H9 (cell line): ENCODE data around the gene SYTL5. TPM values are rescaled to one million over a fixed set of nuclear protein-coding genes. Genes with fewer than 3 reads are reported as not detected.

ENCODE experiments used
- DNase-seq: peaks from one replicate; pipeline ENCODE4 v3.0.0-alpha.2; 2017
- H2AFZ ChIP-seq: one replicate; pipeline ENCODE4 v1.6.1; 2013; ENCODE audit warnings: mild to moderate bottlenecking, low read length, control low read depth, moderate library complexity
- H2AK5ac ChIP-seq: 2 replicates; pipeline ENCODE4 v1.6.1; 2013; ENCODE audit warnings: low read length, control low read depth, mixed read lengths; ENCODE audit not compliant: insufficient read length
- H2BK120ac ChIP-seq: one replicate; pipeline ENCODE4 v1.6.1; 2013; ENCODE audit warnings: low read depth, mild to moderate bottlenecking, low read length, control low read depth, inconsistent platforms; ENCODE audit not compliant: poor library complexity, severe bottlenecking
- H2BK12ac ChIP-seq: 2 replicates; pipeline ENCODE4 v1.6.1; 2013; ENCODE audit warnings: low read length, control low read depth, mixed read lengths, low read depth; ENCODE audit not compliant: insufficient read length
- H2BK15ac ChIP-seq: 2 replicates; pipeline ENCODE4 v1.6.1; 2013; ENCODE audit warnings: low read depth, low read length, control low read depth
- H2BK20ac ChIP-seq: one replicate; pipeline ENCODE4 v1.6.1; 2013; ENCODE audit warnings: low read depth, mild to moderate bottlenecking, low read length, control low read depth, inconsistent platforms; ENCODE audit not compliant: poor library complexity, severe bottlenecking
- H2BK5ac ChIP-seq: 2 replicates; pipeline ENCODE4 v1.6.1; 2013; ENCODE audit warnings: low read length, control low read depth, mixed read lengths; ENCODE audit not compliant: insufficient read length
- H3K14ac ChIP-seq: 2 replicates; pipeline ENCODE4 v1.6.1; 2013; ENCODE audit warnings: low read length, control low read depth; ENCODE audit not compliant: insufficient read depth
- H3K18ac ChIP-seq: 2 replicates; pipeline ENCODE4 v1.6.1; 2013; ENCODE audit warnings: low read depth, mild to moderate bottlenecking, mixed read lengths, low read length, control low read depth; ENCODE audit not compliant: insufficient read length
- H3K23ac ChIP-seq: 2 replicates; pipeline ENCODE4 v1.6.1; 2013; ENCODE audit warnings: low read length, control low read depth, mixed read lengths, low read depth; ENCODE audit not compliant: insufficient read length
- H3K23me2 ChIP-seq: 2 replicates; pipeline ENCODE4 v1.6.1; 2013; ENCODE audit warnings: low read depth, mild to moderate bottlenecking, mixed read lengths, low read length, control low read depth; ENCODE audit not compliant: insufficient read length, poor library complexity, severe bottlenecking
- H3K27ac ChIP-seq: 2 replicates; pipeline ENCODE4 v1.5.1; 2013; ENCODE audit warnings: low read length, control low read depth, mixed read lengths, low read depth; ENCODE audit not compliant: insufficient read length
- H3K27me3 ChIP-seq: 2 replicates; pipeline ENCODE4 v1.6.1; 2013; ENCODE audit warnings: low read length, control low read depth, inconsistent platforms; ENCODE audit not compliant: insufficient read depth
- H3K4ac ChIP-seq: 2 replicates; pipeline ENCODE4 v1.6.1; 2013; ENCODE audit warnings: low read depth, mild to moderate bottlenecking, control low read depth, inconsistent platforms, low read length, moderate library complexity
- H3K4me1 ChIP-seq: 2 replicates; pipeline ENCODE4 v1.6.1; 2013; ENCODE audit warnings: low read length, control low read depth, inconsistent platforms; ENCODE audit not compliant: insufficient read depth
- H3K4me2 ChIP-seq: 2 replicates; pipeline ENCODE4 v1.6.1; 2013; ENCODE audit warnings: low read length, control low read depth, mixed read lengths; ENCODE audit not compliant: insufficient read length, insufficient read depth
- H3K56ac ChIP-seq: 2 replicates; pipeline ENCODE4 v1.6.1; 2013; ENCODE audit warnings: low read depth, mild to moderate bottlenecking, mixed read lengths, low read length, control low read depth; ENCODE audit not compliant: insufficient read length
- H3K79me1 ChIP-seq: 2 replicates; pipeline ENCODE4 v1.6.1; 2013; ENCODE audit warnings: low read depth, mild to moderate bottlenecking, moderate library complexity, low read length, control low read depth, inconsistent platforms; ENCODE audit not compliant: insufficient read depth, poor library complexity, severe bottlenecking
- H3K79me2 ChIP-seq: 2 replicates; pipeline ENCODE4 v1.6.1; 2013; ENCODE audit warnings: low read length, control low read depth, inconsistent platforms; ENCODE audit not compliant: insufficient read depth
- H3K9ac ChIP-seq: 2 replicates; pipeline ENCODE4 v1.6.1; 2013; ENCODE audit warnings: low read length, control low read depth, mixed read lengths; ENCODE audit not compliant: insufficient read length; ENCODE audit errors: extremely low read depth
- H3K9me3 ChIP-seq: one replicate; pipeline ENCODE4 v1.6.1; 2013; ENCODE audit warnings: low read depth, low read length, inconsistent platforms; ENCODE audit not compliant: control insufficient read depth
- H3T11ph ChIP-seq: one replicate; pipeline ENCODE4 v1.6.1; 2013; ENCODE audit warnings: mild to moderate bottlenecking, low read length, control low read depth, inconsistent platforms
- H4K20me1 ChIP-seq: one replicate; pipeline ENCODE4 v1.6.1; 2013; ENCODE audit not compliant: control insufficient read depth, insufficient read length, insufficient read depth
- H4K5ac ChIP-seq: 2 replicates; pipeline ENCODE4 v1.6.1; 2013; ENCODE audit warnings: low read depth, mild to moderate bottlenecking, mixed read lengths, low read length, control low read depth; ENCODE audit not compliant: insufficient read length
- H4K8ac ChIP-seq: replicated peaks from 2 replicates; pipeline ENCODE4 v1.6.1; 2013; ENCODE audit warnings: low read length, control low read depth, mixed read lengths, low read depth; ENCODE audit not compliant: insufficient read length
- H4K91ac ChIP-seq: 2 replicates; pipeline ENCODE4 v1.6.1; 2013; ENCODE audit warnings: low read depth, mild to moderate bottlenecking, moderate library complexity, mixed read lengths, low read length, control low read depth; ENCODE audit not compliant: insufficient read length
- H3K27ac Mint-ChIP-seq, 3 experiments: 2 replicates in 2 of 3; 3 replicates in 1 of 3; pipeline ENCODE4 v1.8.0; 2020 to 2021; ENCODE audit warnings: mixed read lengths in 3 of 3, mild to moderate bottlenecking in 1 of 3, moderate library complexity in 1 of 3
- H3K27me3 Mint-ChIP-seq: 2 replicates; pipeline ENCODE4 v1.8.0; 2021; ENCODE audit warnings: low read depth, mild to moderate bottlenecking, moderate library complexity, mixed read lengths
- H3K36me3 Mint-ChIP-seq, 3 experiments: 2 replicates in 2 of 3; 3 replicates in 1 of 3; pipeline ENCODE4 v1.8.0; 2020 to 2021; ENCODE audit warnings: low read depth in 3 of 3, mixed read lengths in 3 of 3; ENCODE audit not compliant: insufficient read depth in 1 of 3
- H3K4me1 Mint-ChIP-seq, 2 experiments: 2 replicates each; pipeline ENCODE4 v1.8.0; 2020; ENCODE audit warnings: mixed read lengths in 2 of 2
- H3K4me3 Mint-ChIP-seq, 2 experiments: 2 replicates in 1 of 2; 3 replicates in 1 of 2; pipeline ENCODE4 v1.8.0; 2020 to 2021; ENCODE audit warnings: mild to moderate bottlenecking in 2 of 2, mixed read lengths in 2 of 2, moderate library complexity in 1 of 2
- H3K9me3 Mint-ChIP-seq, 2 experiments: 2 replicates in 1 of 2; 3 replicates in 1 of 2; pipeline ENCODE4 v1.8.0; 2020; ENCODE audit warnings: mild to moderate bottlenecking in 2 of 2, mixed read lengths in 2 of 2, moderate library complexity in 1 of 2
- whole genome bisulfite sequencing: extraction: QIAGEN DNeasy Blood & Tissue Kit; methylation state at CpG from one replicate; pipeline ENCODE4 v1.1.7; 2013; ENCODE audit warnings: missing lambda C conversion rate, low lambda C conversion rate, mixed read lengths; ENCODE audit not compliant: insufficient read length; ENCODE audit errors: extremely low coverage; 5-methylcytosine and 5-hydroxymethylcytosine counted together
- total RNA-seq: library from RNA; stranded (reverse); gene quantifications from 2 replicates; pipeline ENCODE4 v1.2.1, GENCODE V29; 2021
- TF ChIP-seq, protein P1 (sequence below): fragments of 200-600 bp; sonication (generic); conservative IDR thresholded peaks from 3 replicates; pipeline ENCODE4 v1.8.0; 2021; ENCODE audit warnings: antibody characterized with exemption, mild to moderate bottlenecking

The SYTL5 gene
- total RNA-seq, 1 experiment from 2014 or later: 0.15 TPM

DNA sequence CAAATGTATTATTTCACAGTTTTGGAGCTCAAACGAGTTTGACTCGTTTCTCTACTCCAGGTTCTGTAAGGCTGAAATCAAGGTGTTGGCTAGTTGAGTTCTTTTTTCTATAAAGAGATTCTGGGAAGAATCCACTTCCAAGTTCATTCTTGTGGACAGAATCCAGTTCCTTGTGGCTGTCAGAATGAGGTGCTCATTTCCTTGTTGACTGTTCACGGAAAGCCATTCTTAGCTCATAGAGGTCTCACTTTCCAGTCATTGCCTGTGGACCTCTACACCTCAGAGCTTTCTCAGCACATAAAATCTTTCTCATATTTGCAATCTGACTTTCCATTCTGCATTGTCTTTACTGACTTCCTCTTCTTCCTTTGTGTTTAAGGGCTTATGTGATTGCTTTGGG is 62.9 kb downstream of the SYTL5 start:
- H3K4me2 ChIP-seq: no peak overlapping the region
- H2BK20ac ChIP-seq: no peak overlapping the region
- H2AK5ac ChIP-seq: no peak overlapping the region
- no peaks in the 10 kb centered on the region for H3K27me3 ChIP-seq
- no peak overlapping the region for H3K4me3 Mint-ChIP-seq
- H3K79me1 ChIP-seq: no peaks in the 10 kb centered on the region
- no peak overlapping the region for H3K9ac ChIP-seq
- no peak overlapping the region for H3K27ac Mint-ChIP-seq
- TF ChIP-seq, protein P1, sequence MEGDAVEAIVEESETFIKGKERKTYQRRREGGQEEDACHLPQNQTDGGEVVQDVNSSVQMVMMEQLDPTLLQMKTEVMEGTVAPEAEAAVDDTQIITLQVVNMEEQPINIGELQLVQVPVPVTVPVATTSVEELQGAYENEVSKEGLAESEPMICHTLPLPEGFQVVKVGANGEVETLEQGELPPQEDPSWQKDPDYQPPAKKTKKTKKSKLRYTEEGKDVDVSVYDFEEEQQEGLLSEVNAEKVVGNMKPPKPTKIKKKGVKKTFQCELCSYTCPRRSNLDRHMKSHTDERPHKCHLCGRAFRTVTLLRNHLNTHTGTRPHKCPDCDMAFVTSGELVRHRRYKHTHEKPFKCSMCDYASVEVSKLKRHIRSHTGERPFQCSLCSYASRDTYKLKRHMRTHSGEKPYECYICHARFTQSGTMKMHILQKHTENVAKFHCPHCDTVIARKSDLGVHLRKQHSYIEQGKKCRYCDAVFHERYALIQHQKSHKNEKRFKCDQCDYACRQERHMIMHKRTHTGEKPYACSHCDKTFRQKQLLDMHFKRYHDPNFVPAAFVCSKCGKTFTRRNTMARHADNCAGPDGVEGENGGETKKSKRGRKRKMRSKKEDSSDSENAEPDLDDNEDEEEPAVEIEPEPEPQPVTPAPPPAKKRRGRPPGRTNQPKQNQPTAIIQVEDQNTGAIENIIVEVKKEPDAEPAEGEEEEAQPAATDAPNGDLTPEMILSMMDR: no peak
- no CpG with 5 or more reads among the region's 3 CpGs for WGBS
- no peaks in the 10 kb centered on the region; the same call in 1 of the 2 replicates for H3K27me3 Mint-ChIP-seq
- H2BK120ac ChIP-seq: no peak overlapping the region
- H3K4me1 Mint-ChIP-seq: no peaks in the 10 kb centered on the region
- no peak overlapping the region for H3T11ph ChIP-seq
- no peak overlapping the region for H2BK5ac ChIP-seq
- H3K23ac ChIP-seq: no peak overlapping the region
- H2BK15ac ChIP-seq: no peak overlapping the region
- no peak overlapping the region for H3K56ac ChIP-seq
- H4K8ac ChIP-seq: no peak overlapping the region
- H3K9me3 ChIP-seq: no peaks in the 10 kb centered on the region
- H2AFZ ChIP-seq: no peak overlapping the region
- H3K4ac ChIP-seq: no peak overlapping the region
- H3K18ac ChIP-seq: no peak overlapping the region
- H4K20me1 ChIP-seq: no peaks in the 10 kb centered on the region
- no peaks in the 10 kb centered on the region; a peak in 1 of 7 replicates for H3K36me3 Mint-ChIP-seq
- H3K27ac ChIP-seq: no peak overlapping the region
- H4K5ac ChIP-seq: no peak overlapping the region
- no peaks in the 10 kb centered on the region for H3K4me1 ChIP-seq
- H2BK12ac ChIP-seq: no peak overlapping the region
- H3K79me2 ChIP-seq: no peaks in the 10 kb centered on the region
- H3K23me2 ChIP-seq: no peaks in the 10 kb centered on the region
- no peak for DNase-seq
- H4K91ac ChIP-seq: no peak overlapping the region
- no peak overlapping the region for H3K14ac ChIP-seq
- peaks cover 31 to 53% of the 10 kb centered on the region in 2 experiments for H3K9me3 Mint-ChIP-seq
